ENCODE results near the gene CLPTM1. TPM values are rescaled to one million over a fixed set of nuclear protein-coding genes. Genes with fewer than 3 reads are reported as not detected.

CLPTM1 gene
- total and polyA plus RNA-seq, 10 donors, result 44.9 to 97.6 (median 78.7) TPM

DNA sequence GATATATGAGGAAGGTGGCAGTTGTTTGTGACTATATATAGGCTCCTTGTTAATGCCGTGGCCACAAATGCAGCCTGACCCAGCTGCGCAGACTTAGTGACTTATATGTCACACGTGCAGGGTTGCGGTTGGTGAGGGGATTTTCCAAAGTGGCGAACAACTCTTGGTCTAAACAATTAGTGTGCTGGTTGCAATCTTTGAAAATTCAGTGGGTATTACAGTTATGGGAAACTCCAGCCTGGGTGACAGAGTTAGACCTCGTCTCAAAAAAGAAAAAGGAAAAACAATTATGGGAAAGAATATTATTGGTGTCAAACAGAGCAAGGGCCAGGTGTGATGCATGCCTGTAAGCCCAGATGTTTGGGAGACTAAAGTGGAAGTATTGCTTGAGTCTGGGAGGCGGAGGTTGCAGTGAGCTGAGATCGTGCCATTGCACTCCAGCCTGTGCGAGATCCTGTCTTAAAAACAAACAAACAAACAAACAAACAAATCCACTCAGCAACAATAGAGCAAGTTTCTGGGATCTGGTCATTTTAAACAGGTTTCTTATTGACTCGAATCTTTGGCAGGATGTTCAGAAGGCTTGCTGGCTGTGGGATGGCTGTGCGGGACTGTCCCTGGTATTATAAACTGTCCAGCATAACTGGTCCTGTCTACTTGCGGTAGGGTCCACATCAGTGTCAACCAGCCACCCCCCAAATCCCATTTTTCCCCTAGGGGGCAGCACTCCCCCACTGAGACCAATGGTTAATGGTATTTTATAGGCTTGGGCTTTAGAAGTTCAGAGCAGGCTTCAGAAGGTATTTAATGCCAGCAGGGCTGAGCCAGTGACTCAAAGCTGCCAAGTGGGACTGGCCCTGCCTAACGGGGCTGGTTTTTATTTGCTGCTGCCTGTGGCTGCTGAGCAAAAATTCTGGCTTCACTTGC, 61.5 kb downstream of the CLPTM1 start:
- Histone ChIP-seq H3K4me3 (peak overlapping the region in 1 of 8 donors; percentile 30), H3K9me3 (no peaks in the 10 kb centered on the region), H3K27ac (peak overlapping the region; percentile 9 to 79 (median 66)), H3K27me3 (replicated peaks in 1 of 7) (no peaks in the 10 kb centered on the region), H3K4me1 (peaks cover 2 to 20% (median 17%) of the 10 kb centered on the region in 6 donors), H3K36me3 (peaks cover 0 to 86% (median 56%) of the 10 kb centered on the region in 6 donors)
- no peak for TF ChIP-seq POLR2A (IDR thresholded peaks at IDR 0.05)
- TF ChIP-seq CTCF (IDR thresholded peaks at IDR 0.05 in 8 of 11, conservative IDR thresholded peaks at IDR 0.05 in 3 of 11), result peak; percentile 38 to 82 (median 67)
- TF ChIP-seq POLR2AphosphoS5 (IDR thresholded peaks at IDR 0.05), result peak in 1 of 3 donors; percentile 20
- DNase-seq, result peak; percentile 86
- 52 to 67% (median 60%) methylated on average over 13 of the region's 13 CpGs for WGBS, 5 donors
- intact Hi-C loops (cut with DNase I; ENCODE audit: low total_unique reads), result loop anchor here (5.0 kb wide), 1 partner anchor 41 kb away; no protein-coding TSS in a partner anchor

DNA sequence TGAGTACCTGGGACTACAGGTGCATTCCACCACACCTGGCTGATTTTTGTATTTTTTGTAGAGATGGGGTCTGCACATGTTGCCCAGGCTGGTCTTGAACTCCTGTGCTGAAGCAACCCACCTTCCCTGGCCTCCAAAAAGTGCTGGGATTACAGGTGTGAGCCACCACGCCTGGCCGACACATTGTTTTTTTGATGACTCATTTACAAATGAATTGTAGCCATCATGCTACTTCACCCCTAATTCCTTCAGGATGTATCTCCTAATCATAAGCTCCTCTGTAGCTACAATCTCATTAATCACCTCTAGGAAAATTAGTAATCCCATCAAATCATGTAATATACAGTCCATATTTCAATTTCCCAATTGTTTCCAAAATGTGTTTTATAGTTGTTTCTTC, 64.0 kb downstream of the CLPTM1 start:
- 82 to 95% (median 91%) methylated on average over 2 of the region's 2 CpGs for WGBS, 5 donors
- intact Hi-C loops (cut with DNase I; ENCODE audit: low total_unique reads), result loop anchor here (5.0 kb wide), 1 partner anchor 38 kb away; no protein-coding TSS in a partner anchor

GRCh38 chr19:45020071-45020470, 64.9 kb downstream of the CLPTM1 start:
- no peak for TF ChIP-seq CTCF (IDR thresholded peaks at IDR 0.05 in 8 of 11, conservative IDR thresholded peaks at IDR 0.05 in 3 of 11)
- no peak for TF ChIP-seq POLR2A (IDR thresholded peaks at IDR 0.05)
- no peak for TF ChIP-seq POLR2AphosphoS5 (IDR thresholded peaks at IDR 0.05)

More for the DNA sequence above, 64.0 kb downstream of the CLPTM1 start:
- peaks cover 2 to 20% (median 17%) of the 10 kb centered on the region in 6 donors for H3K4me1 ChIP-seq
- H3K27ac ChIP-seq, result no peak overlapping the region
- no peak for DNase-seq
- no peaks in the 10 kb centered on the region for H3K27me3 ChIP-seq (replicated peaks in 1 of 7)
- H3K36me3 ChIP-seq, result peaks cover 0 to 79% (median 46%) of the 10 kb centered on the region in 6 donors
- no peaks in the 10 kb centered on the region for H3K9me3 ChIP-seq
- TF ChIP-seq POLR2AphosphoS5 (IDR thresholded peaks at IDR 0.05) (no peak), POLR2A (IDR thresholded peaks at IDR 0.05) (no peak)
- no peak overlapping the region for H3K4me3 ChIP-seq

DNA sequence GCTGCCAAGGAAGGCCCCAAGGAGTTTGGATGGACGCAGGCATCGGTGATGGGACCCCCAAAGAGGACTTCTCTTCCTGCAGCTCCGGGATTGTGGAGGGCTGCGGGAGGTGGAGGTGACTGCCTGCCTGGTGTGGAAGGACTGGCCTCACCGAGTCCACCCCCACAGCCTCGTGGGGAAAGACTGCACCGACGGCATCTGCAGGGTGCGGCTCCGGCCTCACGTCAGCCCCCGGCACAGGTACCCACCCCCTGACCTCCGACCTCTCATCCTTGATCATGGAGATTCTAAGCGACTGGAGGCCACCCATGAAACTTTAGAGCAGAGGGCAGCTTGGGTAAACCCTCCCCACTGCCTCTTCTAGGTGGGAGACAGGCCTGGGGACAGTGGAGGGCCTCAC, 66.8 kb downstream of the CLPTM1 start:
- H3K36me3 ChIP-seq, result peaks cover 0 to 79% (median 45%) of the 10 kb centered on the region in 6 donors
- no peaks in the 10 kb centered on the region for H3K27me3 ChIP-seq (replicated peaks in 1 of 7)
- H3K27ac ChIP-seq, result no peak overlapping the region
- peaks cover 0 to 5% (median 4%) of the 10 kb centered on the region in 6 donors for H3K4me1 ChIP-seq
- no peaks in the 10 kb centered on the region for H3K9me3 ChIP-seq
- DNase-seq, result no peak
- TF ChIP-seq POLR2A (IDR thresholded peaks at IDR 0.05) (no peak), POLR2AphosphoS5 (IDR thresholded peaks at IDR 0.05) (peak in 1 of 3 donors; percentile 42), CTCF (IDR thresholded peaks at IDR 0.05 in 8 of 11, conservative IDR thresholded peaks at IDR 0.05 in 3 of 11) (no peak)
- H3K4me3 ChIP-seq, result no peak overlapping the region
- WGBS, 5 donors, result 86 to 92% (median 88%) methylated on average over 6 to 14 of the region's 14 CpGs
- intact Hi-C loops (cut with DNase I; ENCODE audit: low total_unique reads), result no loop called here

More at GRCh38 chr19:45020071-45020470, 64.9 kb downstream of the CLPTM1 start:
- Histone ChIP-seq H3K27ac (no peak overlapping the region), H3K4me3 (no peak overlapping the region), H3K36me3 (peaks cover 0 to 79% (median 42%) of the 10 kb centered on the region in 6 donors), H3K4me1 (peaks cover 2 to 20% (median 17%) of the 10 kb centered on the region in 6 donors), H3K9me3 (no peaks in the 10 kb centered on the region), H3K27me3 (replicated peaks in 1 of 7) (no peaks in the 10 kb centered on the region)
- no peak for DNase-seq
- 58 to 90% (median 80%) methylated on average over 3 of the region's 3 CpGs for WGBS, 5 donors
- intact Hi-C loops (cut with DNase I; ENCODE audit: low total_unique reads), result no loop called here

Data from spleen (tissue), 11 donors.